Activated CD8-positive, alpha-beta memory T cell treated with anti-CD3 and anti-CD28 coated beads, Interleukin-2, amount 10 ng/mL, durations not matched to agents 7 days and 5 days (primary cell): ENCODE measurements around the gene ZNF280D. TPM values are rescaled to one million over a fixed set of nuclear protein-coding genes. Genes with fewer than 3 reads are reported as not detected.
A peak's percentile ranks its signal among the peaks of the same experiment; 100 is the strongest.
"Not testable (repeated sequence)": the region's sequence is repeated elsewhere in the genome, so short reads cannot be mapped to it uniquely, and the experiment has no call there.

Experiments
- ATAC-seq: fragments of 150-1000 bp; cut with Tn5 transposase; one replicate; pipeline ENCODE4 v1.10.0; 2021; ENCODE audit warnings: moderate library complexity
- CTCF ChIA-PET: fragments of 350-600 bp; sonication (Branson Sonifier 250); formaldehyde crosslinking; loops from one replicate; lab custom pipeline; 2021; ENCODE audit warnings: antibody characterized with exemption; lab: Charles Lee
- DNase-seq: peaks from one replicate; pipeline ENCODE4 v3.0.0-alpha.2; 2020
- H3K27ac Mint-ChIP-seq: one replicate; pipeline ENCODE4 v1.8.0; 2021; ENCODE audit warnings: mild to moderate bottlenecking, mixed read lengths
- H3K27me3 Mint-ChIP-seq: one replicate; pipeline ENCODE4 v1.8.0; 2021; ENCODE audit warnings: mixed read lengths
- H3K36me3 Mint-ChIP-seq: one replicate; pipeline ENCODE4 v1.8.0; 2021; ENCODE audit warnings: mild to moderate bottlenecking, mixed read lengths
- H3K4me1 Mint-ChIP-seq: one replicate; pipeline ENCODE4 v1.8.0; 2021; ENCODE audit warnings: mixed read lengths
- H3K4me3 Mint-ChIP-seq: one replicate; pipeline ENCODE4 v1.8.0; 2021; ENCODE audit warnings: mild to moderate bottlenecking, moderate library complexity, mixed read lengths
- H3K9me3 Mint-ChIP-seq: one replicate; pipeline ENCODE4 v1.8.0; 2022; ENCODE audit warnings: low read depth, mixed read lengths
- total RNA-seq, 2 experiments: library from RNA; stranded (reverse); gene quantifications; one replicate each; pipeline ENCODE4 v1.2.3, GENCODE V29; 2021

ZNF280D gene
- 10 to 100 TPM; 20.0 to 22.2 TPM for total RNA-seq

DNA sequence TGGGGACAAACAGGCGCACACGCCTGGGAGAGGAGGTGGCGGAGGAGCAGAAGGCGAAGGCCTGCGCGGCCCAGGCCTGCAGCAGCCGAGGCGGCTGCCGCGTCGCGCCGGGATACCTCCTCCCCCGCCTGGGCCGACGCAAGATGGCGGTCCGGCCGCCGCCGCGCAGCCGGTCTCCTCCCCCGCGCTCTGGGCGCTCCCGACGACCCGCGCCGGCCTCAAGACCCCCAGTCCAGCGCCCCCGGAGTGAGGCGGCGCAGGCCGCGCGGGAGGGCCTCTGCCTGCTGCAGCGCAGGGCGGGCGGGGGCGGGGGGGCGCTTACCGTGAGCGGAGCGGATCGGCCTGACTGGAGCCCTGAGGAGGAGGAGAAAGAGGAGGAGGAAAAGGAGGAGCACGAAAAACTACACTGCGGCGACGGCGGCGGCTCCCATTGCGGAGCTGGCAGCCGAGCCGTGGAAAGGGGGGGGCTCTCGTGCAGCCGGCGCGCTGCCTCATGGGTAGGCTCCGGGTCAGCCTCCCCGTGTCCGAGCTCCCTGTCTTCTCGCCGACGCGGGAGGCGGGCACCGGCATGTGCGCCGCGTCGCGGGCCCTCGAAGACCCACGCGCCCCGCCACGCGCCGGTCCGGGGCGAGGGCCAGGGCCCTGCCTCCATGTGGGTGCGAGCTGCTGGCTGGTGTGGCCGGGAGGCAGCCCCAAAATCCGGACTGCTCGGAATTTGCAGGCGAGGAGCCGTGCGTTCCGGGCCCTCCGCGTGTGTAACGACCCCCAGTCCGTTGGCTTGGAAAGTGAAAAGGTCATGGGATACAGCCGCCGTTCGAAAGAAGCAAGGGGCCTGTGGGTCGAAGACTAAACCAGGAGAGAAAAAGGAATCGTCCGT, at the start of gene ZNF280D:
TSS of gene ZNF280D (minus strand) at position 374 of the 877 bp plus-strand sequence. CDS start 26,400 bp downstream, outside the sequence.
- Mint-ChIP-seq H3K4me1 (peaks cover 23% of the 10 kb centered on the region), H3K36me3 (peaks cover 15% of the 10 kb centered on the region), H3K27ac (peak within 1 kb of the TSS; percentile 95), H3K27me3 (peaks cover 3% of the 10 kb centered on the region), H3K9me3 (no peaks in the 10 kb centered on the region), H3K4me3 (peak within 1 kb of the TSS; percentile 93)
- ATAC-seq (peak; percentile 90), DNase-seq (peak; percentile 84)
- CTCF ChIA-PET, result interaction anchor here (0.9 to 1.4 kb wide), 4 partner anchors 137 to 480 kb away, joined by 3 read pairs; no protein-coding TSS in a partner anchor

- CTCF ChIA-PET, result interaction anchor here (1.2 kb wide), 1 partner anchor 9 kb away, joined by 4 read pairs; no protein-coding TSS in a partner anchor
- DNase-seq (no peak), ATAC-seq (no peak)
- Mint-ChIP-seq H3K27me3 (peaks cover 2% of the 10 kb centered on the region), H3K9me3 (peaks cover 5% of the 10 kb centered on the region), H3K36me3 (peaks cover 14% of the 10 kb centered on the region), H3K4me3 (no peak overlapping the region), H3K4me1 (peaks cover 27% of the 10 kb centered on the region), H3K27ac (no peak overlapping the region)
Observed at GRCh38 chr15:56782306-56782705, 49.0 kb upstream of the ZNF280D start.

GRCh38 chr15:56781666-56782065, 48.4 kb upstream of the ZNF280D start:
- DNase-seq (no peak), ATAC-seq (no peak)
- CTCF ChIA-PET, result no interaction called here
- peaks cover 21% of the 10 kb centered on the region for H3K4me1 Mint-ChIP-seq
- H3K27ac Mint-ChIP-seq, result no peak overlapping the region
- H3K4me3 Mint-ChIP-seq, result no peak overlapping the region
- peaks cover 14% of the 10 kb centered on the region for H3K36me3 Mint-ChIP-seq
- peaks cover 2% of the 10 kb centered on the region for H3K27me3 Mint-ChIP-seq
- H3K9me3 Mint-ChIP-seq, result peaks cover 5% of the 10 kb centered on the region

DNA sequence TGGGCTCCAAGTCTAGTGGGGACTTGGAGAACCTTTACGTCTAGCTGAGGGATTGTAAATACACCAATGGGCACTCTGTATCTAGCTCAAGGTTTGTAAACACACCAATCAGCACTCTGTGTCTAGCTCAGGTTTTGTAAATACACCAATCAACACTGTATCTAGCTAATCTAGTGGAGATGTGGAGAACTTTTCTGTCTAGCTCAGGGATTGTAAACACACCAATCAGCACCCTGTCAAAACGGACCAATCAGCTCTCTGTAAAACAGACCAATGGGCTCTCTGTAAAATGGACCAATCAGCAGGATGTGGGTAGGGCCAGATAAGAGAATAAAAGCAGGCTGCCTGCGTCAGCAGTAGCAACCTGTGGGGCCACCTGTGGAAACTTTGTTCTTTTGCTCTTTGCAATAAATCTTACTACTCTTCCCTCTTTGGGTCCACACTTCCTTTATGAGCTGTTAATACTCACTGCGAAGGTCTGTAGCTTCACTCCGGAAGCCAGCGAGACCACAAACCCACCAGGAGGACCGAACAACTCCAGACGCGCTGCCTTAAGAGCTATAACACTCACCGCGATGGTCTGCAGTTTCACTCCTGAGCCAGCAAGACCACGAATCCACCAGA, 46.9 kb upstream of the ZNF280D start:
- Mint-ChIP-seq H3K4me3 (peak overlapping the region; percentile 7), H3K27ac (peak overlapping the region; percentile 52), H3K36me3 (peaks cover 12% of the 10 kb centered on the region), H3K4me1 (peaks cover 27% of the 10 kb centered on the region)
- DNase-seq, result peak; percentile 77
- peak; percentile 72 for ATAC-seq
- H3K9me3 Mint-ChIP-seq, H3K27me3 Mint-ChIP-seq: not testable (repeated sequence)
- CTCF ChIA-PET, result interaction anchor here (1.0 kb wide), 1 partner anchor 10 kb away, joined by 3 read pairs; no protein-coding TSS in a partner anchor

GRCh38 chr15:56779449-56779848, 46.1 kb upstream of the ZNF280D start:
- ATAC-seq, H3K27me3 Mint-ChIP-seq, DNase-seq, CTCF ChIA-PET, H3K27ac Mint-ChIP-seq, H3K9me3 Mint-ChIP-seq, H3K4me3 Mint-ChIP-seq: not testable (repeated sequence)
- Mint-ChIP-seq H3K4me1 (peaks cover 33% of the 10 kb centered on the region), H3K36me3 (peaks cover 12% of the 10 kb centered on the region)

GRCh38 chr15:56778761-56779160, 45.5 kb upstream of the ZNF280D start:
- Mint-ChIP-seq H3K9me3 (peaks cover 5% of the 10 kb centered on the region), H3K4me1 (peaks cover 38% of the 10 kb centered on the region), H3K27ac (no peak overlapping the region), H3K27me3 (peaks cover 5% of the 10 kb centered on the region), H3K4me3 (no peak overlapping the region), H3K36me3 (peaks cover 12% of the 10 kb centered on the region)
- DNase-seq (no peak), ATAC-seq (no peak)
- CTCF ChIA-PET, result no interaction called here

DNA sequence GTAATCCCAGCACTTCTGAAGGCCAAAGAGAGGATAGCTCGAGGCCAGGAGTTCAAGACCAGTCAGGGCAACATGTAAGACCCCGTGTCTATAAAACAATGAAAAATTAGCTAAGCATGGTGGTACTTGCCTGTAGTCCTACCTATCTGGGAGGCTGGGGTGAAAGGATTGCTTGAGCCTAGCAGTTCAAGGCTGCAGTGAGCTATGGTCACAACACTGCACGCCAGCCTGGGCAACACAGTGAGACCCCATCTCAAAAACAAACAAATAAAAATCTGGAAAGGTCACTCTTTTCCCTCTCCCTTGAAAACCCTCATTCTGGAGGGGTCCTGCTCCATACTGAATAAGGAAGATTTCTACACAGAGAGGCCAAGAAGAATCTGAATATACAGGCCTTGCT, 43.5 kb upstream of the ZNF280D start:
- no peak for ATAC-seq
- Mint-ChIP-seq H3K27me3 (peaks cover 7% of the 10 kb centered on the region), H3K4me3 (no peak overlapping the region), H3K4me1 (peaks cover 38% of the 10 kb centered on the region), H3K27ac (no peak overlapping the region), H3K9me3 (peaks cover 3% of the 10 kb centered on the region), H3K36me3 (peaks cover 11% of the 10 kb centered on the region)
- CTCF ChIA-PET, result no interaction called here
- no peak for DNase-seq

GRCh38 chr15:56775641-56776040, 42.3 kb upstream of the ZNF280D start:
- no peak for ATAC-seq
- no peak for DNase-seq
- no peak overlapping the region for H3K27ac Mint-ChIP-seq
- H3K4me1 Mint-ChIP-seq, result peaks cover 32% of the 10 kb centered on the region
- CTCF ChIA-PET, result no interaction called here
- H3K4me3 Mint-ChIP-seq, result no peak overlapping the region
- peaks cover 10% of the 10 kb centered on the region for H3K36me3 Mint-ChIP-seq
- no peaks in the 10 kb centered on the region for H3K9me3 Mint-ChIP-seq
- H3K27me3 Mint-ChIP-seq, result peaks cover 9% of the 10 kb centered on the region

GRCh38 chr15:56774356-56774755, 41.0 kb upstream of the ZNF280D start:
- no peak overlapping the region for H3K27ac Mint-ChIP-seq
- DNase-seq (no peak), ATAC-seq (no peak)
- peaks cover 3% of the 10 kb centered on the region for H3K36me3 Mint-ChIP-seq
- CTCF ChIA-PET, result no interaction called here
- peaks cover 9% of the 10 kb centered on the region for H3K27me3 Mint-ChIP-seq
- H3K9me3 Mint-ChIP-seq, result no peaks in the 10 kb centered on the region
- no peak overlapping the region for H3K4me3 Mint-ChIP-seq
- peaks cover 24% of the 10 kb centered on the region for H3K4me1 Mint-ChIP-seq

GRCh38 chr15:56772868-56773639, 39.7 kb upstream of the ZNF280D start:
- peaks cover 14% of the 10 kb centered on the region for H3K27me3 Mint-ChIP-seq
- H3K4me3 Mint-ChIP-seq, result no peak overlapping the region
- ATAC-seq (no peak), DNase-seq (no peak)
- no peak overlapping the region for H3K27ac Mint-ChIP-seq
- peaks cover 4% of the 10 kb centered on the region for H3K36me3 Mint-ChIP-seq
- no peaks in the 10 kb centered on the region for H3K9me3 Mint-ChIP-seq
- peaks cover 22% of the 10 kb centered on the region for H3K4me1 Mint-ChIP-seq
- CTCF ChIA-PET, result interaction anchor here (1.7 kb wide), 1 partner anchor 9 kb away, joined by 4 read pairs; no protein-coding TSS in a partner anchor

DNA sequence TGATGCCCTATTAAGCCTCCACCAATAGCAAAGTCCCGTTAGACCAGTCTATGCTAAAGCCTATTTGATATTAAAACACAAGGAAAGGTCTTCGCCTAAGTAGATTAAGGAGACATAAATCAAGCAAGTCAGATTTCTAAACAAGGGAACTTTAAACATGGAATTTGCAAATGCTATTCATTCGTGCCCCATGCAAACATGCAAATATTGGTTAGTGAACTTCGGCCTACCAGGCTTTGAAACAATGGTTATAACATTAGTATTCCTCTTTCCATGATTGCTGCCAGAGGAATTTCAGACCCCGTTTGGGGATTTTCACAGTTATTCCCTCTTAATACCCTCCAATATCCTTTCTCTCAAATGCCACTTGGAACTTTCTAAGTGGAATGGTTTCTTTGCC, 36.9 kb upstream of the ZNF280D start:
- Mint-ChIP-seq H3K27me3 (peaks cover 12% of the 10 kb centered on the region), H3K36me3 (peaks cover 4% of the 10 kb centered on the region), H3K27ac (no peak overlapping the region), H3K9me3 (no peaks in the 10 kb centered on the region), H3K4me3 (no peak overlapping the region), H3K4me1 (peaks cover 26% of the 10 kb centered on the region)
- CTCF ChIA-PET, result interaction anchor here (1.1 kb wide), 1 partner anchor 10 kb away, joined by 3 read pairs; no protein-coding TSS in a partner anchor
- DNase-seq, result no peak
- no peak for ATAC-seq

DNA sequence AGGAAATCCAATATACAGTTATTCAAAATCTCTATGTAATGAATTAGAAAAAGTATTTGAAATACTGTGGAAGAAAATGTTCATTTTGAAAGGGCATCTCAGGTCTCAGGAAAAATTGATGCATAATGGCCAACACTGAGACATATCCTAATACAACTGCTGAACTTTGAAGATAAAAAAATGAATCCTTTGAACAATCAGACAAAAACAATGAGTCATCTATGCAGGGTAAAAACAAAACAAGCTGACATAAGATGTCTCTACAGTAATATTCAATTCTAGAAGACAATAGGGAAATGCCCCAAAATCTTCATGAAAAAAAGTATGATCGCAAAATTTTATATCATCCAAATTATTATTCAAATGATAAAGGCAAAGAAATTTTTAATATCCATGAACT, 34.0 kb upstream of the ZNF280D start:
- Mint-ChIP-seq H3K9me3 (no peaks in the 10 kb centered on the region), H3K36me3 (peaks cover 4% of the 10 kb centered on the region), H3K27me3 (peaks cover 7% of the 10 kb centered on the region), H3K27ac (no peak overlapping the region), H3K4me1 (peaks cover 23% of the 10 kb centered on the region), H3K4me3 (no peak overlapping the region)
- DNase-seq (no peak), ATAC-seq (peak; percentile 51)
- CTCF ChIA-PET, result no interaction called here

DNA sequence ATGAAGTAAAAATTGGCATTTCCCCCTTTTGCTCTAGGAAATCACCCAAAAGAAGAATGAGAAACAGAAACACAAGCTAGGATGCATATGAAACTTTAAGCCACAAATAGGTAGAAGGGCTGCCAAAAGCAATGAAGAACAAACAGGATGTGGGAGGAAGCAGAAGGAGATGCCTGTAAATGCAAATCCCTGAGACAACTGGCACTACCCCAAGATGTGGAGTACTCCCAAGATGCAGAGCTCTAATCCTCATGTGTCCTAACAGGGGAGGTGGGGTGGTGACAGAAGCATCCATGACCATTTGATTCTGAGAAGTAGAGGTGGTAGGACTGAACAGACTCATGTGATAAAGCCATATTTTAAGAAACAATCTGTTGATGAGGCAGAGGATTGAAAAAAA, 31.9 kb upstream of the ZNF280D start:
- CTCF ChIA-PET, result no interaction called here
- no peak overlapping the region for H3K4me3 Mint-ChIP-seq

More for the DNA sequence above, 31.9 kb upstream of the ZNF280D start:
- Mint-ChIP-seq H3K9me3 (no peaks in the 10 kb centered on the region), H3K4me1 (peaks cover 23% of the 10 kb centered on the region), H3K27me3 (peaks cover 5% of the 10 kb centered on the region), H3K36me3 (peaks cover 4% of the 10 kb centered on the region), H3K27ac (peak overlapping the region; percentile 15)
- no peak for ATAC-seq
- no peak for DNase-seq
